Endothelial cell of umbilical vein (primary cell): Measurements from ENCODE around the gene CPXM2. TPM values are rescaled to one million over a fixed set of nuclear protein-coding genes. Genes with fewer than 3 reads are reported as not detected.

Experiments
- BruUV-seq: library from RNA; stranded (reverse); fragments of 400-500 nt; replicated peaks from 2 replicates; lab custom pipeline; 2021; lab: Mats Ljungman, UMichigan
- CTCF ChIA-PET: fragments of 300-600, 350-600 bp; sonication (Branson Sonifier 250); formaldehyde crosslinking; loops from one replicate; lab custom pipeline; 2021; ENCODE audit warnings: antibody characterized with exemption, inconsistent platforms; lab: Charles Lee
- POLR2A ChIA-PET: fragments of 300-600, 350-600 bp; sonication (Branson Sonifier 250); formaldehyde crosslinking; loops from one replicate; lab custom pipeline; 2021; ENCODE audit warnings: antibody characterized with exemption, inconsistent platforms; lab: Charles Lee
- DNase-seq: peaks from one replicate; pipeline ENCODE4 v3.0.0-alpha.2; 2011; ENCODE audit warnings: low read depth, low spot score
- FAIRE-seq: peaks from 2 replicates; lab custom pipeline; 2011; peaks lifted over from hg19 to GRCh38; lab: Jason Lieb, UNC
- H2AFZ ChIP-seq: 2 replicates; pipeline ENCODE4 v1.6.0; 2012; ENCODE audit warnings: low read depth, low read length, control low read depth, inconsistent platforms
- H3K27ac ChIP-seq: 2 replicates; pipeline ENCODE4 v1.5.1; 2011; ENCODE audit warnings: low read depth, mild to moderate bottlenecking, control low read depth, low read length, moderate library complexity; ENCODE audit not compliant: insufficient read depth
- H3K27me3 ChIP-seq, 2 experiments: 2 replicates each; pipeline versions ENCODE4 v1.6.0 to v1.6.1; 2011; ENCODE audit warnings: low read length in 2 of 2, mixed read lengths in 1 of 2; ENCODE audit not compliant: control insufficient read depth in 2 of 2, insufficient read depth in 2 of 2
- H3K36me3 ChIP-seq, 2 experiments: 2 replicates in 1 of 2; 3 replicates in 1 of 2; pipeline ENCODE4 v1.5.1; 2011; ENCODE audit warnings: low read length in 2 of 2, mild to moderate bottlenecking in 1 of 2, moderate library complexity in 1 of 2; ENCODE audit not compliant: control insufficient read depth in 2 of 2, insufficient read depth in 2 of 2; ENCODE audit errors: extremely low read depth in 1 of 2
- H3K4me1 ChIP-seq: 3 replicates; pipeline ENCODE4 v1.5.1; 2011; ENCODE audit warnings: mild to moderate bottlenecking, low read length; ENCODE audit not compliant: control insufficient read depth, insufficient read depth; ENCODE audit errors: extremely low read depth
- H3K4me2 ChIP-seq: 2 replicates; pipeline ENCODE4 v1.6.1; 2011; ENCODE audit warnings: low read length, control low read depth, mixed read lengths; ENCODE audit not compliant: insufficient read depth
- H3K4me3 ChIP-seq, 3 experiments: fragments of 200-600 bp in 1 of 3; sonication (generic), shearing (Covaris generic) in 1 of 3; replicated peaks in 1 of 3; 2 replicates each; pipeline ENCODE4 v1.5.1; 2011 to 2016; ENCODE audit warnings: control low read depth in 3 of 3, low read length in 3 of 3, mild to moderate bottlenecking in 2 of 3, inconsistent platforms in 1 of 3, low read depth in 1 of 3, moderate library complexity in 1 of 3; ENCODE audit not compliant: insufficient read depth in 1 of 3
- H3K79me2 ChIP-seq: 2 replicates; pipeline ENCODE4 v1.6.0; 2012; ENCODE audit warnings: low read length, inconsistent platforms; ENCODE audit not compliant: control insufficient read depth, insufficient read depth
- H3K9ac ChIP-seq: replicated peaks from 2 replicates; pipeline ENCODE3; 2011; ENCODE audit warnings: low read length, control low read depth; ENCODE audit not compliant: insufficient read depth; ENCODE audit errors: extremely low read depth
- H3K9me1 ChIP-seq: replicated peaks from 3 replicates; pipeline ENCODE4 v1.6.0; 2011; ENCODE audit warnings: mild to moderate bottlenecking, low read length; ENCODE audit not compliant: control insufficient read depth, insufficient read depth; ENCODE audit errors: extremely low read depth
- H3K9me3 ChIP-seq: replicated peaks from 2 replicates; pipeline ENCODE4 v1.5.1; 2012; ENCODE audit warnings: low read length, inconsistent platforms; ENCODE audit not compliant: control insufficient read depth, insufficient read depth
- H4K20me1 ChIP-seq: replicated peaks from 2 replicates; pipeline ENCODE3; 2011; ENCODE audit warnings: mild to moderate bottlenecking, low read length; ENCODE audit not compliant: control insufficient read depth, insufficient read depth; ENCODE audit errors: extremely low read depth
- EZH2 ChIP-seq: IDR thresholded peaks from 2 replicates; pipeline ENCODE4 v1.6.1; 2012; ENCODE audit warnings: borderline replicate concordance, low read depth, mild to moderate bottlenecking, moderate library complexity, low read length, inconsistent platforms; ENCODE audit not compliant: severe bottlenecking
- FOS ChIP-seq: IDR thresholded peaks from 2 replicates; pipeline ENCODE4 v1.6.1; 2011; ENCODE audit warnings: mild to moderate bottlenecking, low read length, moderate library complexity, borderline replicate concordance; ENCODE audit not compliant: insufficient read depth
- GATA2 ChIP-seq: IDR thresholded peaks from 2 replicates; pipeline ENCODE4 v1.7.0; 2011; ENCODE audit warnings: low read depth, mild to moderate bottlenecking, moderate library complexity, mixed read lengths, low read length; ENCODE audit not compliant: insufficient read length, insufficient read depth
- JUN ChIP-seq: IDR thresholded peaks from 2 replicates; pipeline ENCODE4 v1.6.1; 2011; ENCODE audit warnings: borderline replicate concordance, low read depth; ENCODE audit not compliant: insufficient read length, insufficient read depth
- MYC ChIP-seq: IDR thresholded peaks from one replicate; pipeline ENCODE4 v1.6.1; 2011; ENCODE audit warnings: mild to moderate bottlenecking, low read depth, low read length
- POLR2A ChIP-seq: IDR thresholded peaks from 2 replicates; pipeline ENCODE4 v1.6.1; 2012; ENCODE audit warnings: low read depth, mild to moderate bottlenecking, control low read depth, low read length
- POLR2AphosphoS5 ChIP-seq: IDR thresholded peaks from 2 replicates; pipeline ENCODE4 v1.6.1; 2012; ENCODE audit warnings: low read depth, mild to moderate bottlenecking, control low read depth, low read length, moderate library complexity; ENCODE audit not compliant: insufficient read depth
- dilution Hi-C: fragments of 300-500 bp; cut with MboI; formaldehyde crosslinking; loops from one replicate; pipeline ENCODE4 v1.15.0; 2019; ENCODE audit warnings: low sequenced_read_pairs; ENCODE audit not compliant: extremely low pct_ligation_motif_present
- intact Hi-C: fragments of 100-400 bp; cut with micrococcal nuclease; formaldehyde crosslinking; loops from one replicate; pipeline ENCODE4 v1.10.0; 2022
- polyA plus RNA-seq, 4 experiments: library from polyadenylated mRNA; depleted of rRNA in 3 of 4; stranded (reverse) in 3 of 4; unstranded in 1 of 4; fragments of >200 nt; gene quantifications; 2 replicates each; pipeline versions ENCODE4 v1.2.1 to v1.2.3, GENCODE V29; 2011 to 2012; ENCODE audit warnings: missing spikeins in 1 of 4
- total RNA-seq: library from RNA; stranded (reverse); gene quantifications from 2 replicates; pipeline ENCODE4 v1.2.3, GENCODE V29; 2021
- TF ChIP-seq, protein P1 (sequence below): IDR thresholded peaks from 2 replicates; pipeline ENCODE4 v1.6.1; 2011; ENCODE audit not compliant: insufficient read depth, insufficient read length
- TF ChIP-seq, protein P2 (sequence below), 2 donors: IDR thresholded peaks; 1 replicate in 1 of 2; 2 replicates in 1 of 2; pipeline ENCODE4 v1.5.1; 2011; ENCODE audit warnings: low read length in 2 of 2, mild to moderate bottlenecking in 2 of 2, moderate library complexity in 2 of 2, control low read depth in 1 of 2, inconsistent platforms in 1 of 2, low read depth in 1 of 2; ENCODE audit not compliant: insufficient read depth in 1 of 2; ENCODE audit errors: extremely low read depth in 1 of 2

CPXM2 gene
- total and polyA plus RNA-seq, 2 donors (not counting 3 experiments of a cell fraction or from before 2014, with no cell fraction given): 1.8 to 2.7 TPM

DNA sequence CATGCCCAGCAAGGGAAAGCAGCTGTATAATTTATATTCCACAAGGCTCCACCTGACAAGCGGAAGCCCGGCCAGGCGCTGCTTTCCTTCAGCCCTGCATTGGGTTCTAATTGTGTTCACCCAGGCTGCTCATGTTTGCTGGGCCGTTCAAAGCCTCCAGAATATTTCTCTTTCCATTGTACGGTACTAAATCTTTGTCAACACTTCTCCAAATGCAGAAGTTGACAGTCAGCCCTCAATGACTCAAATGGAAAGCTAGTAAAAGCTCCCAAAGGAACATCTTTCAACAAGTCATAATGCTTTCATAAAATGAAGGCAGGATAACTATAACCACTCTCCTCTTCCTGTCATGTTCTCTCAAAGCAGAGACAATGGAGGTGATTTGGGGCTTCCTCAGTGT is 17.8 kb upstream of the CPXM2 start:
- Histone ChIP-seq H3K4me2 (no peak overlapping the region), H3K79me2 (no peaks in the 10 kb centered on the region), H3K9me3 (no peaks in the 10 kb centered on the region), H3K4me3 (no peak overlapping the region), H3K9ac (no peak overlapping the region), H3K27ac (no peak overlapping the region), H3K9me1 (no peaks in the 10 kb centered on the region), H4K20me1 (no peaks in the 10 kb centered on the region), H3K36me3 (no peaks in the 10 kb centered on the region), H3K27me3 (no peaks in the 10 kb centered on the region), H2AFZ (no peak overlapping the region), H3K4me1 (no peaks in the 10 kb centered on the region)
- TF ChIP-seq MYC (no peak), EZH2 (no peak), FOS (no peak), POLR2A (no peak), GATA2 (no peak), POLR2AphosphoS5 (no peak), JUN (no peak)
- TF ChIP-seq, protein P1, sequence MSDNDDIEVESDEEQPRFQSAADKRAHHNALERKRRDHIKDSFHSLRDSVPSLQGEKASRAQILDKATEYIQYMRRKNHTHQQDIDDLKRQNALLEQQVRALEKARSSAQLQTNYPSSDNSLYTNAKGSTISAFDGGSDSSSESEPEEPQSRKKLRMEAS: no peak
- TF ChIP-seq, protein P2, sequence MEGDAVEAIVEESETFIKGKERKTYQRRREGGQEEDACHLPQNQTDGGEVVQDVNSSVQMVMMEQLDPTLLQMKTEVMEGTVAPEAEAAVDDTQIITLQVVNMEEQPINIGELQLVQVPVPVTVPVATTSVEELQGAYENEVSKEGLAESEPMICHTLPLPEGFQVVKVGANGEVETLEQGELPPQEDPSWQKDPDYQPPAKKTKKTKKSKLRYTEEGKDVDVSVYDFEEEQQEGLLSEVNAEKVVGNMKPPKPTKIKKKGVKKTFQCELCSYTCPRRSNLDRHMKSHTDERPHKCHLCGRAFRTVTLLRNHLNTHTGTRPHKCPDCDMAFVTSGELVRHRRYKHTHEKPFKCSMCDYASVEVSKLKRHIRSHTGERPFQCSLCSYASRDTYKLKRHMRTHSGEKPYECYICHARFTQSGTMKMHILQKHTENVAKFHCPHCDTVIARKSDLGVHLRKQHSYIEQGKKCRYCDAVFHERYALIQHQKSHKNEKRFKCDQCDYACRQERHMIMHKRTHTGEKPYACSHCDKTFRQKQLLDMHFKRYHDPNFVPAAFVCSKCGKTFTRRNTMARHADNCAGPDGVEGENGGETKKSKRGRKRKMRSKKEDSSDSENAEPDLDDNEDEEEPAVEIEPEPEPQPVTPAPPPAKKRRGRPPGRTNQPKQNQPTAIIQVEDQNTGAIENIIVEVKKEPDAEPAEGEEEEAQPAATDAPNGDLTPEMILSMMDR (IDR thresholded peaks at IDR 0.05; ENCODE audit: extremely low read depth in 1 of 2, insufficient read depth in 1 of 2, low read depth in 1 of 2, low read length in 2 of 2): no peak
- BruUV-seq: no TSS peak
- CTCF ChIA-PET: no interaction called here
- POLR2A ChIA-PET: no interaction called here
- DNase-seq (no peak), FAIRE-seq (no peak)
- dilution Hi-C loops: no loop called here
- intact Hi-C loops: no loop called here
